GM19324 (cell line): Measurements from ENCODE around the gene MAP3K20.
"Not testable (repeated sequence)": the region's sequence is repeated elsewhere in the genome, so short reads cannot be mapped to it uniquely, and the experiment has no call there.

Experiments used
- ATAC-seq: cut with Tn5 transposase; IDR thresholded peaks from one replicate; pipeline ENCODE4 v1.9.1; 2021; ENCODE audit warnings: mild to moderate bottlenecking, moderate library complexity; ENCODE audit not compliant: unreplicated experiment, low FRiP score

MAP3K20 gene

GRCh38 chr2:173079973-173080860 lies 4.6 kb downstream of the MAP3K20 start:
- no peak for ATAC-seq

DNA sequence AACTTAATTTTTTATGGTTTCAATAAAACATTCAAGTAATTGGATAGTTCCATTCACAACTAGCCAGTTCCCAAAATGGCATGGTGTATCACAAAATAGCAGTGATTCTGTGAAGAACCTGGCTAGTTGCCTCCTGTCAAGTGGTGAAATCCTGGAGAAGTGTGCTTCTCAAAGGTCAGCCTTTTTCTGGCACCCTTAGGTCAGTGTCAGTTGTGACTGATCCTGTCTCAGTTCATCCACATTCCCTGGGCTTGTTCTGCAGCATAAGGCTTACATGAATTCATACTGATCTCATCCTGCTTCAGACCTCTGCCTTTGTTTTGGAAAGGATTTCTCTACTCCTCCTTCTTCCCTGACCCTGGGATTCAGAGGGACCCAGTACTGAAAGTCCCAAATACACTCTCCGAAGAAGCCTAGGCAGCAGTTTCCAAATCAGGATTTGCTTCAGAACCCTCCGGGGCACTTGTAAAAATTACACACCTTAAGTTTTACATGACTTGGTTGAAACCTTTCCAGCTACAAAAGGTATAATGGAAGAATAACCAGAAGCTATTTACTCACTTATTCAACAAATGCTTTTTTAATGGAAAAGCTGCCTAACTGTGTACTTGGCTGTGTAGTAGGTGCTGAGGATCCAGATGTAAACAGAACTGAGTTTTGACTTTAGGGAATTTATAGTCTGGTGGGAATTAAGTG lies 11.0 kb downstream of the MAP3K20 start:
- no peak for ATAC-seq

DNA sequence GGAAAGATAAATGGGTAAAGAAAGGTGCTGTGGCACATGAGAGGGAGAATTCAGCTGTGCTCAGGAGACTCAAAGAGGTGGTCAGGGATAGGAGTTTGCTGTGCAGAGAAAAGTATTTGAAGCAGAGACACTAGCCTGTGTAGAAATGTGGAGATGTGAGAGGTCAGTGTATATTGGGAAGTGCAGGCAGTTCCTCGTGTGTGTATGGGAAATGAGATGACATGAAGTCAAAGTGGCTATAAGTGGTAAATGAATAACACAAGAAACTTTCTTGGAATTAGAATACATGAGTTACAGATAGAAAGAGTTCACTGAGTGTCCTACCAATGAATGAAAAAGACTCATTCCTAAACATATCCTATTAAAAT lies 11.6 kb downstream of the MAP3K20 start:
- ATAC-seq, result no peak

DNA sequence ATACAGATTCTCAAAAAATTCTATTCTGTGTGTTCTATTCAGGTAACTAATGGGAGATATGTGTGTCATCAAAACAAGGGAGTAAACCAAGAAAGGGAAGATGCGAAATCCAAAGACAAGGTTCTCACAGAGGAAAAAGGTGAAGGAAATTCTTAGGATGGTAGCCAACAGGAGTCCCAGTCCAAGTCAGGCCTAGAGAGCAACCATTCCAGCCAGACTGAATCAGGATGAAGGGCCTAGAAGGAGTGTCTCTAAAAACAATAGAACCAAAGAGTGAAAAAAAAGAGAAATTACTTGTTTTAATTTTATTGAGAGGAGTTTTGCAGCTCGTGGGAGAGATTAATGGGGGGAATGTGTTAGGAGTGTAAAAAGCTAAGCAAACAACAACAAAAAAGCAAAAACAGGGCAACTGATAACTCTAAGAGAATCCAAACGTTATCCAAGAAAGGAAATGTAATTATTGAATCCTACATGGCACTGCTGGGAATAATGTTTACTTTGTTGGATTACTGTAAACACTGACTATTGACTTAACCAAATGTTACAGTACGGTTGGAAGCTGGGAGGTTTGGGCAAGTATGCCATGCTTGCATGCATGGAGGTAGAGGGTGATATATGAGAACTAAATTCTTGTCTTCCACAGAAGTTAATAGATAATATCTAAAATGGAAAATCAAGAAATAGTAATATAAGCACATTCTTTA lies 12.3 kb downstream of the MAP3K20 start:
- no peak for ATAC-seq

GRCh38 chr2:173090276-173090877 lies 14.7 kb downstream of the MAP3K20 start:
- ATAC-seq, result no peak

GRCh38 chr2:173090973-173091660 lies 15.5 kb downstream of the MAP3K20 start:
- no peak for ATAC-seq

DNA sequence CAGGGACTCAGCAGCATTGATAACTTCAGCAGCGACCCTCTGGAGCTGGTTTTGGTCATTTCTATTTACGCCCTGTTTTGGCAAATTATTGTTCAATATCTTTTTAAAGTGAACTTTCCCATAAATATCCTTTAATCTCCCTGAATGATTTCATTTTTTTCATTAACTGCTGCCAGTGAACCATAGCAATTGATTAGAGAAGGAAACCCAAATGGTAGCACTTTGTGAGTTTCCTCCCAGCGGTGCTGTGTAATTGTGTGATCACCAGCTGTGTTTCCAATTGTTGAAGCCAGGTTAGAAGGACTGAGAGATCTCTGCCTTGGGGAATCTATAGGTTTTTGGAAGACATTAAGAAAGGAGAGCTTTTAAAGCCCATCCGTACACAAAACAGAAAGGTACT lies 16.3 kb downstream of the MAP3K20 start:
- ATAC-seq, result no peak

- ATAC-seq, result no peak
Measured at GRCh38 chr2:173092844-173093402, 17.3 kb downstream of the MAP3K20 start.

GRCh38 chr2:173093617-173094016 lies 18.0 kb downstream of the MAP3K20 start:
- not testable (repeated sequence) for ATAC-seq

DNA sequence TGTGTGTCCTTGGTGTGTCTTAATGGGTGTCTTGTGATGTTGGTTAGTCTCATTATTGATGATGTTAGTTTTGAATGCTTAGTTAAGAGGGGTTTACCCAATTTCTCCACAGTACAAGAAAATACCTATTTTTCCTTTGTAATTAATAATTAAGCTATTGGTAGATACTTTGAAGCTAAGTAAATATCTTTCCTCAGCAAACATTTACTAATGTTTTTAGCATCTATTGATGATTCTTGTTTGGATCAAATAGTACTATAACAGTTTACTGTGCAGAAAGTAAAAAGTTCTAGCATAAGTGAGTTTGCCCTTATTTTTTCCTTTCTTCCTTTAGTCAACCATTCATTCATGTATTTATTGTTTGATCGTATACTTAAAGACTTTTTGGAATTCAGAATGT lies 19.1 kb downstream of the MAP3K20 start:
- no peak for ATAC-seq

DNA sequence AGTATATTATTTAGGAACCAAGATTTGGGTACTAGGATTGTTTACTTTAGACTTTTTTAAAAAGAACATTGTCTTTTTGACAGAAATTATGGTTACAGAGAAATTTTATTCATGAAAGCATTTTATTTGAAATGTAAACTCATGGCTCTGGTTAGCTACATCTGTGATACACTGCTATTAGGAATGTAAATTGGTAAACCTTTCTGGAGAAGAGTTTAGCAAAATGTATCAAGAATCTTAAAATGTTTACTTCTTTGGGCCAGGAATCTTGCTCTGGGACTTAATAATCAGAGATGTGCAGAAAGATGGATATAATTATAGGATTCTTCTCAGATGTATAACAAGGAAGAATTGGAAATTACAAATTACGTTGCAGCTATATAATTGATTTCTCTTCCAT lies 19.7 kb downstream of the MAP3K20 start:
- ATAC-seq, result no peak

GRCh38 chr2:173099271-173099670 lies 23.6 kb downstream of the MAP3K20 start:
- no peak for ATAC-seq

DNA sequence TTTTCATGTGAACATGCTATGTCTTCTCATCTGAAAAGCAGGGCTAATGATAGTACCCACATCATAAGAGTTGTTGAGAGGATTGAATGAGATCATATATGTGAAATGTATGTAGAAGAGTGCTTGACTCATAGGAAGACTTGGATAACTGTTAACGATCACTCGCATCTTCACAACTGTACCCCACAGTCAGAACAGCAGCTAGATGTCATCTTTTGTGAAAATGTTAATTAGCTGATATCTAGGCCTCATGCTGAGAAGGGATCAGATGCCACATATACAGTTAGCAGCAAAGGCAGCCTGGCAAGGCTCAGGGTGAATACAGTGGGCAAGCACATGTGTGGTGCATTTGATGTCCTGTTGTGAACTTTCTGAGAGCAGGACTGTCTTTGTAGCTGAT lies 24.2 kb downstream of the MAP3K20 start:
- ATAC-seq, result no peak

DNA sequence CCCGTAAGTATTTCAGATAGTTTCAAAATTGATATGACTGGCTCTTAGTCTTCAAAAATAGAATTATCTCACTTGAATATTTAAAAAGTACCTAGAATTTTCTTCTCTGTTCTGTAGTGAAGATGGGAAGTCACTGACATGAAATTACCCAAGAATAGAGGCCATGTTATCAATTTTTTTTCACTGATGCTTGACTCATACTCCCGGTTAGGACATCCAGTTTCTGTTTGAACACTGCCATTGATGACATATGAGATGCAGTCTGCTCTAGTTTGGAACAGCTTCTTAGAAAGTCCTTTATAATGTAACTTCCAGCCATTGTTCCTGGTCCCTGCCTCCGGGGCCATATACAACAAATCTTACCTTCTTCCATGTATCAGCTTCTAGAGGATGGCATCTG lies 26.0 kb downstream of the MAP3K20 start:
- ATAC-seq, result peak; percentile 45

DNA sequence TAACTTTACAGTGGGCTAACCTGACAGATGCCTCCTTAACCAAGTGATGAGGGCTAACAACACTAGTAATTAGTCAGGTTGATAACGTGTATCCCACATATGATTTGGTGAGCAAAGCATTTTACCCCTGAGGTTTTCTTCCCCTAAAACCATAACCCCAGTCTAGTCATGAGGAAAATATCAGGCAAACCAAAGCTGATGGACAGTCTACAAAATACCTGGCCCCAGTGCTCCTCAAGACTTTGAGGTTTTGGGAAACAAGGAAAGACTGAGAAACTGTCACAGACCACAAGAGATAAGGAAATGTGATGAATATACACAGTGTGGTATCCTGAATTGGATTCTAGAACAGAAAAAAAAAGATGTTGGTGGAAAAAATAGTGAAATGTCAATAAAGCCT lies 28.5 kb downstream of the MAP3K20 start:
- no peak for ATAC-seq

GRCh38 chr2:173106959-173107628 lies 31.4 kb downstream of the MAP3K20 start:
- no peak for ATAC-seq

- ATAC-seq, result no peak
Measured at GRCh38 chr2:173107629-173108022, 32.0 kb downstream of the MAP3K20 start.

DNA sequence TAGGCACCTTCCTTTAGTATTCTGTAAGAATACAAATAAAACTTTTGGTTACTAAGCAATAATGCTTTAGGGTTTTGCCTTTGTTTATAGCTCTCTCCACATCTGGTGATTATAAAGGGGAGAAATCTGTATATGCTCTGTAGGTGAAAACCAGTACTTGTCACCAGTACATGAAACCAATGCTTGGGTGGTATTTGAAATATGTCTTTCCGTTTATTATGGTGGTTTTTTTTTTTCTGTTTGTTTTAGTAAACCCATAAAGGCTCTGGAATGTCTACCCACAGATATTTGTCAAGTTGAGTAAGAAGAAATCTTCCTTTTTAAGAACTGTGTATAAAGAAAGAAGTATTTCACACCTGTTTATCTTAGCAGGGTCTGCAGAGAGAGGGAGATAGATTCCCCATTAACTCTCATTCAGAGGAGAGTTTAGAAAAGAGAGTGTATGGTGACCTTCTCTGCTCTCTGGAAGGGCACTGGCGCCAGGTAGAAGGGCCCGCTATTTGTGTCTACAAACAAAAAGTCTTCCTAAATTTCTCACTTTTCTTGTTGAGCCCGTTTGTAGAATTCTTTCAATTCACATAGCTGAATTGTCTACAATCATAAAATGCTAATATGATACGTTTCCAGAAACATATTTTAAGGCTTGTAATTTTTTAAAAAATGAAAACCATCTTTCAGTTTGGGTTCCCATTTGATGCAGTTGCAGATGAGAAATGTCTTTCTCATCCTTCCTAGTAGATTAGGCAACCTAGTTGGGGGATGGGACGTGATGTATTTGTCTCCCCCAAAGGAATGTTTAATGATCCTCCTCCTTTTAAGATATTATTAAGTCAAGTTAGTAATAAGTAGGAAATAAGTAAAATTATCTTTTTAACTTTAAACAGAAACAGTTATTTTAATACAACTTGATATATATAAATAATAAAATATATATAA lies 33.9 kb downstream of the MAP3K20 start:
- ATAC-seq, result no peak
